Left ventricle myocardium superior (tissue), 1 donor: ENCODE results near the gene ACP6. TPM values are rescaled to one million over a fixed set of nuclear protein-coding genes. Genes with fewer than 3 reads are reported as not detected.
"Not testable (repeated sequence)": the region's sequence is repeated elsewhere in the genome, so short reads cannot be mapped to it uniquely, and the experiment has no call there.

ENCODE experiments used
- ATAC-seq: fragments of 200-7000 bp; cut with Tn5 transposase; one replicate; pipeline ENCODE4 v1.9.1; 2020; ENCODE audit warnings: mild to moderate bottlenecking, moderate library complexity
- DNase-seq: peaks from one replicate; pipeline ENCODE4 v3.0.0-alpha.2; 2020
- intact Hi-C: fragments of 100-400 bp; cut with micrococcal nuclease; formaldehyde crosslinking; loops from one replicate; pipeline ENCODE4 v1.11.0; 2022
- long read RNA-seq: library from polyadenylated mRNA; unstranded; transcript quantifications from one replicate; pipeline ENCODE4 v2.0.0, GENCODE V29; 2021
- total RNA-seq: library from RNA; stranded (reverse); fragmentation: NEBNext Ultra II Directional; extraction: Animal tissue kit (Norgen Biotek cat#: 25700); gene quantifications from one replicate; pipeline ENCODE4 v1.2.1, GENCODE V29; 2021
- donor health status: DM: no; HTN: yes; CAD: no; lungs with severe emphysema.

ACP6 gene
- 7.1 TPM for total RNA-seq
- long read RNA-seq, full-length matches to known transcripts: 3 of 11 reads
- long read RNA-seq, partial matches to known transcripts: 3 of 11 reads
- long read RNA-seq, other reads (novel, unspliced or antisense): 5 of 11 reads

GRCh38 chr1:147670319-147671001 is at the start of gene ACP6:
Gene ACP6 (minus strand): TSS chr1:147670524. CDS start chr1:147670048, 476 bp downstream.
- peak; percentile 97 for DNase-seq
- intact Hi-C loops: no loop called here
- peak; percentile 100 for ATAC-seq

- ATAC-seq (peak; percentile 53), DNase-seq (no peak)
- intact Hi-C loops: no loop called here
Observed at GRCh38 chr1:147719711-147720225, 49.4 kb upstream of the ACP6 start.

- ATAC-seq: no peak
Observed at GRCh38 chr1:147719029-147719698, 48.8 kb upstream of the ACP6 start.

GRCh38 chr1:147717706-147718097 is 47.4 kb upstream of the ACP6 start:
- intact Hi-C loops: no loop called here
- ATAC-seq (peak; percentile 40), DNase-seq (no peak)

More at GRCh38 chr1:147719029-147719698, 48.8 kb upstream of the ACP6 start:
- no peak for DNase-seq
- intact Hi-C loops: no loop called here

- DNase-seq (no peak), ATAC-seq (no peak)
- intact Hi-C loops: no loop called here
Observed at GRCh38 chr1:147717051-147717705, 46.9 kb upstream of the ACP6 start.

- no peak for DNase-seq
Observed at GRCh38 chr1:147712605-147713004, 42.3 kb upstream of the ACP6 start.

GRCh38 chr1:147700042-147701006 is 30.0 kb upstream of the ACP6 start:
- peak; percentile 87 for ATAC-seq
- peak; percentile 50 for DNase-seq
- intact Hi-C loops: no loop called here

More at GRCh38 chr1:147712605-147713004, 42.3 kb upstream of the ACP6 start:
- no peak for ATAC-seq
- intact Hi-C loops: no loop called here

GRCh38 chr1:147699686-147700041 is 29.3 kb upstream of the ACP6 start:
- intact Hi-C loops: no loop called here
- no peak for DNase-seq
- ATAC-seq: no peak

- intact Hi-C loops: no loop called here
- ATAC-seq (no peak), DNase-seq (no peak)
Observed at GRCh38 chr1:147683163-147683763, 12.9 kb upstream of the ACP6 start.

- intact Hi-C loops: not testable (repeated sequence)
Observed at GRCh38 chr1:147680608-147681235, 10.4 kb upstream of the ACP6 start.

GRCh38 chr1:147677681-147678080 is 7.4 kb upstream of the ACP6 start:
- intact Hi-C loops, ATAC-seq, DNase-seq: not testable (repeated sequence)

More at GRCh38 chr1:147680608-147681235, 10.4 kb upstream of the ACP6 start:
- not testable (repeated sequence) for DNase-seq, ATAC-seq

GRCh38 chr1:147676311-147677085 is 6.2 kb upstream of the ACP6 start:
- intact Hi-C loops: no loop called here
- ATAC-seq (no peak), DNase-seq (no peak)

- ATAC-seq (no peak), DNase-seq (no peak)
- intact Hi-C loops: no loop called here
Observed at GRCh38 chr1:147673816-147674215, 3.5 kb upstream of the ACP6 start.

- no peak for ATAC-seq
Observed at GRCh38 chr1:147673406-147673805, 3.1 kb upstream of the ACP6 start.

GRCh38 chr1:147669469-147670318 is 630 bp downstream of the ACP6 start:
- ATAC-seq (peak; percentile 64), DNase-seq (peak; percentile 59)
- intact Hi-C loops: no loop called here

More at GRCh38 chr1:147673406-147673805, 3.1 kb upstream of the ACP6 start:
- no peak for DNase-seq
- intact Hi-C loops: no loop called here

- intact Hi-C loops: no loop called here
- DNase-seq (no peak), ATAC-seq (no peak)
Observed at GRCh38 chr1:147665521-147665920, 4.8 kb downstream of the ACP6 start.
